IMR-90 (cell line): ENCODE results near the gene AKR1E2.

Source experiments
- BHLHE40 ChIP-seq: fragments of 150-350 bp; IDR thresholded peaks from 2 replicates; pipeline ENCODE4 v1.6.1; 2016; ENCODE audit warnings: mild to moderate bottlenecking, low read depth, low read length
- CEBPB ChIP-seq: IDR thresholded peaks from 2 replicates; pipeline ENCODE4 v1.6.1; 2012; ENCODE audit warnings: low read depth, low read length, improper control_type of control experiment
- FOS ChIP-seq: fragments of 150-350 bp; IDR thresholded peaks from 2 replicates; pipeline ENCODE4 v1.6.1; 2016; ENCODE audit warnings: low read depth, low read length
- MAFK ChIP-seq: IDR thresholded peaks from 2 replicates; pipeline ENCODE4 v1.6.1; 2012; ENCODE audit warnings: low read depth, low read length, improper control_type of control experiment
- MAZ ChIP-seq: IDR thresholded peaks from 2 replicates; pipeline ENCODE4 v1.6.1; 2012; ENCODE audit warnings: low read depth, mild to moderate bottlenecking, low read length, improper control_type of control experiment, moderate library complexity, borderline replicate concordance
- MXI1 ChIP-seq: IDR thresholded peaks from 2 replicates; pipeline ENCODE4 v1.6.1; 2012; ENCODE audit warnings: low read depth, mild to moderate bottlenecking, low read length, moderate library complexity, borderline replicate concordance
- POLR2A ChIP-seq: IDR thresholded peaks from 2 replicates; pipeline ENCODE4 v1.6.1; 2012; ENCODE audit warnings: mild to moderate bottlenecking, low read depth, low read length
- RAD21 ChIP-seq: IDR thresholded peaks from 2 replicates; pipeline ENCODE4 v1.6.1; 2012; ENCODE audit warnings: low read length, improper control_type of control experiment
- RFX5 ChIP-seq: IDR thresholded peaks from 2 replicates; pipeline ENCODE4 v1.8.0; 2012; ENCODE audit warnings: low read depth, mild to moderate bottlenecking, low read length, moderate library complexity
- SMC3 ChIP-seq: fragments of 150-350 bp; IDR thresholded peaks from 2 replicates; pipeline ENCODE4 v1.6.1; 2016; ENCODE audit warnings: low read depth, mild to moderate bottlenecking, antibody characterized with exemption, low read length, moderate library complexity
- TF ChIP-seq, protein P1 (sequence below): conservative IDR thresholded peaks from 2 replicates; pipeline ENCODE4 v1.5.1; 2012; ENCODE audit warnings: mild to moderate bottlenecking, low read depth, low read length, improper control_type of control experiment
- TF ChIP-seq, protein P2 (sequence below): fragments of 150-350 bp; IDR thresholded peaks from 2 replicates; pipeline ENCODE4 v1.6.1; 2017; ENCODE audit warnings: mild to moderate bottlenecking, antibody characterized with exemption, low read length, low read depth
- TF ChIP-seq, protein P3 (sequence below): fragments of 150-350 bp; IDR thresholded peaks from 2 replicates; pipeline ENCODE4 v1.6.1; 2016; ENCODE audit warnings: low read depth, mild to moderate bottlenecking, low read length, moderate library complexity, borderline replicate concordance

DNA sequence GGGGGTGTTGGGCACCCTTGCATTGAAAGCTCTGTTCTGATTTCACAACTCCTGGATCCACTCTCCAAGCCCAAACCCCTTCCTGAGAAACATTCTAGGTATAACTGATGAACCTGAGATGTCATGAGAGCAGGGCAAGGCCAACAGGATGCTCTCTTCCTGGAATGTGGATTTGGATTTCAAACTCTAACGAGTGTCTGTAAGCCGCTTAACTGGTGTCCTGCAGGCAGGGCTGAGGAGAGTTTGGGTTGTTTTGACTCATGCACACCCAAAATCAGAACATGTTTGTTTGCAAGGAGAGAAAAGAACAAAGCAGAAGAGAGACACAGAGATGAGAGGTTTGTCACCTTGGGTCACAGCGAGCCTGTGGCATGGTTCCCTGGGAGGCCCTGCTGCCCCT is 24.6 kb upstream of the AKR1E2 start:
- TF ChIP-seq FOS (no peak), CEBPB (no peak), SMC3 (no peak), RFX5 (no peak), MXI1 (no peak), RAD21 (no peak), POLR2A (no peak), BHLHE40 (no peak), MAFK (no peak), MAZ (no peak)
- TF ChIP-seq, protein P1, sequence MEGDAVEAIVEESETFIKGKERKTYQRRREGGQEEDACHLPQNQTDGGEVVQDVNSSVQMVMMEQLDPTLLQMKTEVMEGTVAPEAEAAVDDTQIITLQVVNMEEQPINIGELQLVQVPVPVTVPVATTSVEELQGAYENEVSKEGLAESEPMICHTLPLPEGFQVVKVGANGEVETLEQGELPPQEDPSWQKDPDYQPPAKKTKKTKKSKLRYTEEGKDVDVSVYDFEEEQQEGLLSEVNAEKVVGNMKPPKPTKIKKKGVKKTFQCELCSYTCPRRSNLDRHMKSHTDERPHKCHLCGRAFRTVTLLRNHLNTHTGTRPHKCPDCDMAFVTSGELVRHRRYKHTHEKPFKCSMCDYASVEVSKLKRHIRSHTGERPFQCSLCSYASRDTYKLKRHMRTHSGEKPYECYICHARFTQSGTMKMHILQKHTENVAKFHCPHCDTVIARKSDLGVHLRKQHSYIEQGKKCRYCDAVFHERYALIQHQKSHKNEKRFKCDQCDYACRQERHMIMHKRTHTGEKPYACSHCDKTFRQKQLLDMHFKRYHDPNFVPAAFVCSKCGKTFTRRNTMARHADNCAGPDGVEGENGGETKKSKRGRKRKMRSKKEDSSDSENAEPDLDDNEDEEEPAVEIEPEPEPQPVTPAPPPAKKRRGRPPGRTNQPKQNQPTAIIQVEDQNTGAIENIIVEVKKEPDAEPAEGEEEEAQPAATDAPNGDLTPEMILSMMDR: no peak
- TF ChIP-seq, protein P2, sequence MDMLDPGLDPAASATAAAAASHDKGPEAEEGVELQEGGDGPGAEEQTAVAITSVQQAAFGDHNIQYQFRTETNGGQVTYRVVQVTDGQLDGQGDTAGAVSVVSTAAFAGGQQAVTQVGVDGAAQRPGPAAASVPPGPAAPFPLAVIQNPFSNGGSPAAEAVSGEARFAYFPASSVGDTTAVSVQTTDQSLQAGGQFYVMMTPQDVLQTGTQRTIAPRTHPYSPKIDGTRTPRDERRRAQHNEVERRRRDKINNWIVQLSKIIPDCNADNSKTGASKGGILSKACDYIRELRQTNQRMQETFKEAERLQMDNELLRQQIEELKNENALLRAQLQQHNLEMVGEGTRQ: no peak
- TF ChIP-seq, protein P3, sequence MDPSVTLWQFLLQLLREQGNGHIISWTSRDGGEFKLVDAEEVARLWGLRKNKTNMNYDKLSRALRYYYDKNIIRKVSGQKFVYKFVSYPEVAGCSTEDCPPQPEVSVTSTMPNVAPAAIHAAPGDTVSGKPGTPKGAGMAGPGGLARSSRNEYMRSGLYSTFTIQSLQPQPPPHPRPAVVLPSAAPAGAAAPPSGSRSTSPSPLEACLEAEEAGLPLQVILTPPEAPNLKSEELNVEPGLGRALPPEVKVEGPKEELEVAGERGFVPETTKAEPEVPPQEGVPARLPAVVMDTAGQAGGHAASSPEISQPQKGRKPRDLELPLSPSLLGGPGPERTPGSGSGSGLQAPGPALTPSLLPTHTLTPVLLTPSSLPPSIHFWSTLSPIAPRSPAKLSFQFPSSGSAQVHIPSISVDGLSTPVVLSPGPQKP: no peak
